Liver (tissue), 9 donors: ENCODE results near the gene ANAPC16. TPM values are rescaled to one million over a fixed set of nuclear protein-coding genes. Genes with fewer than 3 reads are reported as not detected.
A peak's percentile ranks its signal among the peaks of the same experiment; 100 is the strongest.

ENCODE experiments used
- DNase-seq: peaks from one replicate; pipeline ENCODE4 v3.0.0-alpha.2; 2017; ENCODE audit warnings: low spot score
- H3K27ac ChIP-seq, 2 donors: one replicate each; pipeline ENCODE4 v1.7.0; 2013; ENCODE audit warnings: inconsistent platforms in 2 of 2, low read length in 2 of 2, control low read depth in 1 of 2, low read depth in 1 of 2, mild to moderate bottlenecking in 1 of 2
- H3K27me3 ChIP-seq, 4 donors: one replicate each; pipeline versions ENCODE4 v1.6.1 to v1.7.0; 2013; ENCODE audit warnings: low read length in 3 of 4, inconsistent platforms in 1 of 4, mild to moderate bottlenecking in 1 of 4, moderate library complexity in 1 of 4; ENCODE audit not compliant: control insufficient read depth in 4 of 4, insufficient read depth in 4 of 4
- H3K36me3 ChIP-seq, 4 donors: one replicate each; pipeline versions ENCODE4 v1.6.1 to v1.7.0; 2013; ENCODE audit warnings: low read length in 3 of 4, mild to moderate bottlenecking in 3 of 4, low read depth in 1 of 4, moderate library complexity in 1 of 4; ENCODE audit not compliant: control insufficient read depth in 4 of 4, insufficient read depth in 3 of 4
- H3K4me1 ChIP-seq, 4 donors: one replicate each; pipeline versions ENCODE4 v1.6.1 to v1.7.0; 2013; ENCODE audit warnings: low read length in 3 of 4, mild to moderate bottlenecking in 3 of 4, moderate library complexity in 1 of 4; ENCODE audit not compliant: control insufficient read depth in 4 of 4, insufficient read depth in 4 of 4
- H3K4me3 ChIP-seq, 3 donors: one replicate each; pipeline versions ENCODE4 v1.6.1 to v1.7.0; 2013; ENCODE audit warnings: low read length in 3 of 3, control low read depth in 1 of 3, low read depth in 1 of 3, mild to moderate bottlenecking in 1 of 3
- H3K9ac ChIP-seq, 2 donors: one replicate each; pipeline ENCODE4 v1.7.0; 2013; ENCODE audit warnings: low read length in 2 of 2, mild to moderate bottlenecking in 2 of 2, moderate library complexity in 2 of 2, control low read depth in 1 of 2, low read depth in 1 of 2
- H3K9me3 ChIP-seq, 4 donors: one replicate each; pipeline versions ENCODE4 v1.6.1 to v1.7.0; 2013; ENCODE audit warnings: low read length in 3 of 4; ENCODE audit not compliant: control insufficient read depth in 4 of 4
- CTCF ChIP-seq: fragments of 150-350 bp; IDR thresholded peaks from 2 replicates; pipeline ENCODE4 v1.5.1; 2017; ENCODE audit warnings: improper control_type of control experiment, low read depth, low read length; ENCODE audit not compliant: missing input control
- EGR1 ChIP-seq, 2 donors: IDR thresholded peaks; 2 replicates each; pipeline ENCODE4 v1.6.1; 2016 to 2018; ENCODE audit warnings: antibody characterized with exemption in 2 of 2, low read depth in 2 of 2
- FOXA1 ChIP-seq: IDR thresholded peaks from 2 replicates; pipeline ENCODE4 v1.6.1; 2016; ENCODE audit warnings: antibody characterized with exemption
- FOXA2 ChIP-seq: IDR thresholded peaks from 2 replicates; pipeline ENCODE4 v1.6.1; 2016; ENCODE audit warnings: antibody characterized with exemption
- GABPA ChIP-seq, 2 donors: IDR thresholded peaks in 1 of 2; conservative IDR thresholded peaks in 1 of 2; 2 replicates each; pipeline ENCODE4 v1.6.1; 2016; ENCODE audit warnings: antibody characterized with exemption in 2 of 2, mild to moderate bottlenecking in 1 of 2, moderate library complexity in 1 of 2
- HNF4A ChIP-seq, 2 donors: conservative IDR thresholded peaks; 2 replicates each; pipeline ENCODE4 v1.6.1; 2016; ENCODE audit warnings: antibody characterized with exemption in 2 of 2, mild to moderate bottlenecking in 2 of 2
- HNF4G ChIP-seq: IDR thresholded peaks from 2 replicates; pipeline ENCODE4 v1.6.1; 2016; ENCODE audit warnings: antibody characterized with exemption
- JUND ChIP-seq, 2 donors: IDR thresholded peaks; 2 replicates each; pipeline ENCODE4 v1.6.1; 2016; ENCODE audit warnings: antibody characterized with exemption in 2 of 2
- NR2F2 ChIP-seq: IDR thresholded peaks from 2 replicates; pipeline ENCODE4 v1.6.1; 2016; ENCODE audit warnings: antibody characterized with exemption
- RAD21 ChIP-seq, 2 donors: IDR thresholded peaks; 2 replicates each; pipeline ENCODE4 v1.6.1; 2016; ENCODE audit warnings: antibody characterized with exemption in 2 of 2, mild to moderate bottlenecking in 2 of 2
- RXRA ChIP-seq, 2 donors: IDR thresholded peaks; 2 replicates each; pipeline ENCODE4 v1.6.1; 2017 to 2018; ENCODE audit warnings: antibody characterized with exemption in 2 of 2, mild to moderate bottlenecking in 1 of 2
- SP1 ChIP-seq: IDR thresholded peaks from 2 replicates; pipeline ENCODE4 v1.6.1; 2018; ENCODE audit warnings: antibody characterized with exemption, mild to moderate bottlenecking
- TAF1 ChIP-seq: conservative IDR thresholded peaks from 2 replicates; pipeline ENCODE4 v1.6.1; 2016; ENCODE audit warnings: antibody characterized with exemption, mild to moderate bottlenecking
- YY1 ChIP-seq: IDR thresholded peaks from 2 replicates; pipeline ENCODE4 v1.6.1; 2016; ENCODE audit warnings: antibody characterized with exemption, mild to moderate bottlenecking
- ZBTB33 ChIP-seq: IDR thresholded peaks from 2 replicates; pipeline ENCODE4 v1.6.1; 2016; ENCODE audit warnings: antibody characterized with exemption
- WGBS: extraction: QIAGEN DNeasy Blood & Tissue Kit; methylation state at CpG from one replicate; pipeline ENCODE4 v1.1.7; 2013; 5-methylcytosine and 5-hydroxymethylcytosine counted together
- polyA plus RNA-seq, 2 donors: library from polyadenylated mRNA; stranded (reverse) in 1 of 2; unstranded in 1 of 2; fragments of 200-250 nt in 1 of 2; fragments of >200 nt in 1 of 2; fragmentation: Nextera tagmentation in 1 of 2; extraction: Ambion mirVana in 1 of 2; gene quantifications; one replicate each; pipeline versions ENCODE4 v1.2.1 to v1.2.3, GENCODE V29; 2013 to 2015
- total RNA-seq, 2 donors: library from RNA; depleted of rRNA; stranded (reverse); fragments of >200 nt; gene quantifications; one replicate each; pipeline ENCODE4 v1.2.3, GENCODE V29; 2014
- TF ChIP-seq, protein P1 (sequence below): IDR thresholded peaks from 2 replicates; pipeline ENCODE4 v1.6.1; 2016; ENCODE audit warnings: antibody characterized with exemption
- TF ChIP-seq, protein P2 (sequence below): IDR thresholded peaks from 2 replicates; pipeline ENCODE4 v1.6.1; 2016; ENCODE audit warnings: antibody characterized with exemption, mild to moderate bottlenecking
- TF ChIP-seq, protein P3 (sequence below): IDR thresholded peaks from 2 replicates; pipeline ENCODE4 v1.6.1; 2016; ENCODE audit warnings: antibody characterized with exemption
- donor health status: healthy.
- donor health status: healthy.
- donor health status: healthy.
- donor health status: healthy.
- donor health status: healthy.

ANAPC16 gene
- total and polyA plus RNA-seq, 4 donors, result 36.8 to 96.3 (median 55.6) TPM

- Histone ChIP-seq H3K4me1 (peaks cover 3 to 35% (median 22%) of the 10 kb centered on the region in 4 donors), H3K36me3 (peaks cover 0 to 5% (median 1%) of the 10 kb centered on the region in 4 donors), H3K27ac (peak overlapping the region; percentile 97 to 98), H3K4me3 (peak overlapping the region in 2 of 3 donors; percentile 63 to 79), H3K9ac (peak overlapping the region; percentile 24 to 88), H3K27me3 (no peaks in the 10 kb centered on the region), H3K9me3 (no peaks in the 10 kb centered on the region)
- no peak for DNase-seq
- TF ChIP-seq RAD21 (IDR thresholded peaks at IDR 0.05) (peak in 1 of 2 donors; percentile 10), ZBTB33 (no peak), YY1 (peak; percentile 41), RXRA (IDR thresholded peaks at IDR 0.05) (peak in 1 of 2 donors; percentile 30), JUND (IDR thresholded peaks at IDR 0.05) (peak; percentile 17 to 74), NR2F2 (no peak), HNF4G (no peak), CTCF (no peak), GABPA (IDR thresholded peaks at IDR 0.05 in 1 of 2, conservative IDR thresholded peaks at IDR 0.05 in 1 of 2) (no peak), SP1 (no peak), HNF4A (conservative IDR thresholded peaks at IDR 0.05) (peak in 1 of 2 donors; percentile 36), FOXA2 (peak; percentile 38), FOXA1 (peak; percentile 14), TAF1 (no peak), EGR1 (IDR thresholded peaks at IDR 0.05; ENCODE audit: low read depth in 2 of 2) (no peak)
- TF ChIP-seq, protein P1, sequence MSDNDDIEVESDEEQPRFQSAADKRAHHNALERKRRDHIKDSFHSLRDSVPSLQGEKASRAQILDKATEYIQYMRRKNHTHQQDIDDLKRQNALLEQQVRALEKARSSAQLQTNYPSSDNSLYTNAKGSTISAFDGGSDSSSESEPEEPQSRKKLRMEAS, result no peak
- TF ChIP-seq, protein P2, sequence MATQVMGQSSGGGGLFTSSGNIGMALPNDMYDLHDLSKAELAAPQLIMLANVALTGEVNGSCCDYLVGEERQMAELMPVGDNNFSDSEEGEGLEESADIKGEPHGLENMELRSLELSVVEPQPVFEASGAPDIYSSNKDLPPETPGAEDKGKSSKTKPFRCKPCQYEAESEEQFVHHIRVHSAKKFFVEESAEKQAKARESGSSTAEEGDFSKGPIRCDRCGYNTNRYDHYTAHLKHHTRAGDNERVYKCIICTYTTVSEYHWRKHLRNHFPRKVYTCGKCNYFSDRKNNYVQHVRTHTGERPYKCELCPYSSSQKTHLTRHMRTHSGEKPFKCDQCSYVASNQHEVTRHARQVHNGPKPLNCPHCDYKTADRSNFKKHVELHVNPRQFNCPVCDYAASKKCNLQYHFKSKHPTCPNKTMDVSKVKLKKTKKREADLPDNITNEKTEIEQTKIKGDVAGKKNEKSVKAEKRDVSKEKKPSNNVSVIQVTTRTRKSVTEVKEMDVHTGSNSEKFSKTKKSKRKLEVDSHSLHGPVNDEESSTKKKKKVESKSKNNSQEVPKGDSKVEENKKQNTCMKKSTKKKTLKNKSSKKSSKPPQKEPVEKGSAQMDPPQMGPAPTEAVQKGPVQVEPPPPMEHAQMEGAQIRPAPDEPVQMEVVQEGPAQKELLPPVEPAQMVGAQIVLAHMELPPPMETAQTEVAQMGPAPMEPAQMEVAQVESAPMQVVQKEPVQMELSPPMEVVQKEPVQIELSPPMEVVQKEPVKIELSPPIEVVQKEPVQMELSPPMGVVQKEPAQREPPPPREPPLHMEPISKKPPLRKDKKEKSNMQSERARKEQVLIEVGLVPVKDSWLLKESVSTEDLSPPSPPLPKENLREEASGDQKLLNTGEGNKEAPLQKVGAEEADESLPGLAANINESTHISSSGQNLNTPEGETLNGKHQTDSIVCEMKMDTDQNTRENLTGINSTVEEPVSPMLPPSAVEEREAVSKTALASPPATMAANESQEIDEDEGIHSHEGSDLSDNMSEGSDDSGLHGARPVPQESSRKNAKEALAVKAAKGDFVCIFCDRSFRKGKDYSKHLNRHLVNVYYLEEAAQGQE, result no peak
- TF ChIP-seq, protein P3, sequence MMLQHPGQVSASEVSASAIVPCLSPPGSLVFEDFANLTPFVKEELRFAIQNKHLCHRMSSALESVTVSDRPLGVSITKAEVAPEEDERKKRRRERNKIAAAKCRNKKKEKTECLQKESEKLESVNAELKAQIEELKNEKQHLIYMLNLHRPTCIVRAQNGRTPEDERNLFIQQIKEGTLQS, result no peak
- WGBS, result 30% methylated on average over 4 of the region's 4 CpGs
Measured at GRCh38 chr10:72276013-72276387, 60.2 kb downstream of the ANAPC16 start.
